ENCODE measurements around the gene SEMA3B. TPM values are rescaled to one million over a fixed set of nuclear protein-coding genes. Genes with fewer than 3 reads are reported as not detected.

The SEMA3B gene
- total and polyA plus RNA-seq, 2 of the 4 experiments (the other 2 are of a cell fraction): 4.3 to 29.3 TPM

DNA sequence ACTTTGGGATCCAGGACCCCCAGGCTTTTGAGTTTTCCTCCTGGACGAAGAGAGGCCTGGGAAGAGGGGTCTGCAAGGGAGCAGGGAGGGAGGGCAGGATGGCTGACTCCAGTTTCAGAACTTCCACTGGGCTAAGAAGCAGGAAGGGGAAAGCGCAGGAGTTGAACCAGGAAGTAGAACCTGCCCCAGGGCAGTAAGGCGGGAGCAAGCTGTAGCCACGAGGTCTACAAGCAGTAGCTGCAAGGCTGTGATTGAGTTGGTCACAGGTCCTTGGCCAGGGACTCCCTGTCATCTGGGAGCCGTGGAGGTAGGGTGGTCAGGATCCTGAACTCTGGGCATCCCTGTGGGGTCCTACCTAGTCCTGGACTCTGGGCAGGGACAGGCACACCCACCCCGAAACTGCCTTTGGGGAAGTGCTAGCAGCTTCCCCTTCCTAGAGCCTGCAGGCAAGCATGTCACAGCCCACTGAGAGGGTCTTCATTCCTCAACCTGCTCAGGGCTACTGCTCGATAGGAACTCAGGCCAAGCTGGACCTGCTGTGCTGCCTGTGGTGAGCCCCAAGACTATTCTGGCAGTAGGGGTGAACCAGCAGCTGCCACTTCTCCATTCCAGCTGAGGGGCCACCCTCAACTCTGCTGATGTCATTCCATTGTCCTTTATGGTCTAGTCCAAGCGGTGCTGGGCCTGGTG lies 38.7 kb upstream of the SEMA3B start:
- H3K14ac ChIP-seq (replicated peaks; ENCODE audit: low read depth, low read length): no peak overlapping the region
- H4K20me1 ChIP-seq (ENCODE audit: insufficient read depth, low read length): no peaks in the 10 kb centered on the region
- peaks cover 7% of the 10 kb centered on the region for H3K4me1 ChIP-seq (ENCODE audit: control insufficient read depth, insufficient read depth, low read length)
- H2BK5ac ChIP-seq (ENCODE audit: low read depth, low read length, poor library complexity, severe bottlenecking): no peak overlapping the region
- dilution Hi-C loops (cut with HindIII; ENCODE audit: low sequenced_read_pairs, unreplicated experiment): no loop called here
- H3K18ac ChIP-seq (ENCODE audit: low read depth, low read length): no peak overlapping the region
- no peak overlapping the region; the same call in 2 of the 3 replicates for H2BK15ac ChIP-seq (ENCODE audit: low read depth, low read length)
- 81% methylated on average over 6 of the region's 8 CpGs; no CpG with 5 or more reads in 1 of the 2 experiments for WGBS, 2 experiments (ENCODE audit: extremely low coverage in 2 of 2, insufficient read length in 1 of 2)
- ChIA-PET POLR2A (ENCODE audit: unreplicated experiment) (no interaction called here), CTCF (no interaction called here)
- H3K9me3 ChIP-seq (ENCODE audit: control insufficient read depth, insufficient read depth, low read length): no peaks in the 10 kb centered on the region
- H2BK120ac ChIP-seq (ENCODE audit: low read depth, low read length): no peak overlapping the region
- H3K27ac ChIP-seq (ENCODE audit: insufficient read depth, low read length): no peak overlapping the region
- TF ChIP-seq RFX5 (IDR thresholded peaks at IDR 0.05; ENCODE audit: low read depth, low read length) (no peak), MAZ (IDR thresholded peaks at IDR 0.05; ENCODE audit: borderline replicate concordance, low read depth, low read length) (no peak), RCOR1 (IDR thresholded peaks at IDR 0.05; ENCODE audit: insufficient replicate concordance, low read length) (no peak), CHD1 (IDR thresholded peaks at IDR 0.05; ENCODE audit: low read depth, low read length) (no peak), POLR2A (IDR thresholded peaks at IDR 0.05; ENCODE audit: low read depth, low read length) (no peak), MAFK (IDR thresholded peaks at IDR 0.05; ENCODE audit: low read depth, low read length) (no peak), FOS (IDR thresholded peaks at IDR 0.05; ENCODE audit: low read depth, low read length) (no peak)
- TF ChIP-seq, protein P1, sequence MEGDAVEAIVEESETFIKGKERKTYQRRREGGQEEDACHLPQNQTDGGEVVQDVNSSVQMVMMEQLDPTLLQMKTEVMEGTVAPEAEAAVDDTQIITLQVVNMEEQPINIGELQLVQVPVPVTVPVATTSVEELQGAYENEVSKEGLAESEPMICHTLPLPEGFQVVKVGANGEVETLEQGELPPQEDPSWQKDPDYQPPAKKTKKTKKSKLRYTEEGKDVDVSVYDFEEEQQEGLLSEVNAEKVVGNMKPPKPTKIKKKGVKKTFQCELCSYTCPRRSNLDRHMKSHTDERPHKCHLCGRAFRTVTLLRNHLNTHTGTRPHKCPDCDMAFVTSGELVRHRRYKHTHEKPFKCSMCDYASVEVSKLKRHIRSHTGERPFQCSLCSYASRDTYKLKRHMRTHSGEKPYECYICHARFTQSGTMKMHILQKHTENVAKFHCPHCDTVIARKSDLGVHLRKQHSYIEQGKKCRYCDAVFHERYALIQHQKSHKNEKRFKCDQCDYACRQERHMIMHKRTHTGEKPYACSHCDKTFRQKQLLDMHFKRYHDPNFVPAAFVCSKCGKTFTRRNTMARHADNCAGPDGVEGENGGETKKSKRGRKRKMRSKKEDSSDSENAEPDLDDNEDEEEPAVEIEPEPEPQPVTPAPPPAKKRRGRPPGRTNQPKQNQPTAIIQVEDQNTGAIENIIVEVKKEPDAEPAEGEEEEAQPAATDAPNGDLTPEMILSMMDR (conservative IDR thresholded peaks at IDR 0.05; ENCODE audit: low read depth, low read length): no peak
- TF ChIP-seq, protein P2, sequence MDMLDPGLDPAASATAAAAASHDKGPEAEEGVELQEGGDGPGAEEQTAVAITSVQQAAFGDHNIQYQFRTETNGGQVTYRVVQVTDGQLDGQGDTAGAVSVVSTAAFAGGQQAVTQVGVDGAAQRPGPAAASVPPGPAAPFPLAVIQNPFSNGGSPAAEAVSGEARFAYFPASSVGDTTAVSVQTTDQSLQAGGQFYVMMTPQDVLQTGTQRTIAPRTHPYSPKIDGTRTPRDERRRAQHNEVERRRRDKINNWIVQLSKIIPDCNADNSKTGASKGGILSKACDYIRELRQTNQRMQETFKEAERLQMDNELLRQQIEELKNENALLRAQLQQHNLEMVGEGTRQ (IDR thresholded peaks at IDR 0.05; ENCODE audit: low read depth, low read length): no peak
- H2BK20ac ChIP-seq (ENCODE audit: low read depth, low read length): no peak overlapping the region
- BruUV-seq (replicated peaks): no TSS peak
- no peak overlapping the region for H4K5ac ChIP-seq (ENCODE audit: low read depth, low read length)
- no peak overlapping the region for H4K91ac ChIP-seq (ENCODE audit: insufficient read depth, low read depth, low read length)
- H3K23ac ChIP-seq (ENCODE audit: low read depth, low read length): no peak overlapping the region
- H3K79me1 ChIP-seq (ENCODE audit: low read depth in 1 of 2, low read length in 2 of 2): peaks cover 0 to 18% of the 10 kb centered on the region in 2 experiments; a peak in 2 of 4 replicates
- no peak overlapping the region for H3K4ac ChIP-seq (ENCODE audit: low read depth, low read length)
- H4K8ac ChIP-seq (ENCODE audit: low read depth in 2 of 2, low read length in 2 of 2): no peak overlapping the region
- H3K9me1 ChIP-seq (ENCODE audit: insufficient read depth, low read length): peaks cover 9% of the 10 kb centered on the region; the same call in 1 of the 2 replicates
- H3K4me2 ChIP-seq (ENCODE audit: low read depth, low read length): no peak overlapping the region
- no peaks in the 10 kb centered on the region for H3K36me3 ChIP-seq (ENCODE audit: control insufficient read depth, insufficient read depth, low read length)
- DNase-seq (no peak), ATAC-seq (ENCODE audit: low read depth) (no peak)
- H3K27me3 ChIP-seq (ENCODE audit: control insufficient read depth, insufficient read depth, low read length): no peaks in the 10 kb centered on the region
- H3K9ac ChIP-seq (ENCODE audit: low read depth, low read length): no peak overlapping the region
- peak overlapping the region; percentile 76 for H2AK9ac ChIP-seq (replicated peaks; ENCODE audit: low read depth, low read length, poor library complexity)
- H2AFZ ChIP-seq (replicated peaks; ENCODE audit: low read length, poor library complexity): peak overlapping the region; percentile 58
- no peak overlapping the region for H3K56ac ChIP-seq (ENCODE audit: extremely low read depth, insufficient read depth, low read length)
- H3K4me3 ChIP-seq (ENCODE audit: insufficient read depth, low read depth, low read length): no peak overlapping the region
- intact Hi-C loops (cut with micrococcal nuclease): no loop called here
- no peak overlapping the region; the same call in 1 of the 2 replicates for H2AK5ac ChIP-seq (ENCODE audit: low read depth, low read length)
- in situ Hi-C loops (cut with MboI; ENCODE audit: low sequenced_read_pairs): no loop called here
